HUES64 (cell line): Measurements from ENCODE around the gene SLC6A12.

Experiments
- H3K27ac ChIP-seq: 2 replicates; pipeline ENCODE4 v1.7.0; 2013; ENCODE audit warnings: low read depth, low read length, inconsistent platforms
- H3K27me3 ChIP-seq: 2 replicates; pipeline ENCODE4 v1.6.1; 2013; ENCODE audit warnings: mild to moderate bottlenecking, low read length; ENCODE audit not compliant: insufficient read depth
- H3K36me3 ChIP-seq: 2 replicates; pipeline ENCODE4 v1.6.1; 2013; ENCODE audit warnings: mild to moderate bottlenecking, low read length; ENCODE audit not compliant: insufficient read depth
- H3K4me1 ChIP-seq: 2 replicates; pipeline ENCODE4 v1.6.1; 2013; ENCODE audit warnings: mild to moderate bottlenecking, low read length, moderate library complexity; ENCODE audit not compliant: insufficient read depth
- H3K4me3 ChIP-seq: 2 replicates; pipeline ENCODE4 v1.5.1; 2013; ENCODE audit warnings: mild to moderate bottlenecking, low read length, moderate library complexity
- H3K9ac ChIP-seq: 2 replicates; pipeline ENCODE4 v1.6.1; 2013; ENCODE audit warnings: mild to moderate bottlenecking, low read depth, low read length
- H3K9me3 ChIP-seq: 2 replicates; pipeline ENCODE4 v1.6.1; 2013; ENCODE audit warnings: low read depth, low read length; ENCODE audit not compliant: insufficient read depth
- WGBS: fragments of 150-250, 120-280 bp; methylation state at CpG from one replicate; pipeline ENCODE4 v1.1.7; 2013; ENCODE audit warnings: missing lambda C conversion rate; 5-methylcytosine and 5-hydroxymethylcytosine counted together

SLC6A12 gene

GRCh38 chr12:144650-145284 is 69.2 kb downstream of the SLC6A12 start:
- WGBS = 92% methylated on average over 5 of the region's 5 CpGs

GRCh38 chr12:143964-144649 is 69.8 kb downstream of the SLC6A12 start:
- H3K36me3 ChIP-seq = no peaks in the 10 kb centered on the region
- no peaks in the 10 kb centered on the region for H3K9me3 ChIP-seq
- no peak overlapping the region for H3K27ac ChIP-seq
- 68% methylated on average over 19 of the region's 19 CpGs for WGBS
- peaks cover 19% of the 10 kb centered on the region for H3K27me3 ChIP-seq
- no peak overlapping the region for H3K9ac ChIP-seq
- H3K4me1 ChIP-seq = peaks cover 25% of the 10 kb centered on the region
- H3K4me3 ChIP-seq = no peak overlapping the region

More at GRCh38 chr12:144650-145284, 69.2 kb downstream of the SLC6A12 start:
- no peak overlapping the region for H3K27ac ChIP-seq
- no peak overlapping the region for H3K9ac ChIP-seq
- H3K4me3 ChIP-seq = no peak overlapping the region
- H3K27me3 ChIP-seq = peaks cover 13% of the 10 kb centered on the region
- no peaks in the 10 kb centered on the region for H3K9me3 ChIP-seq
- H3K36me3 ChIP-seq = no peaks in the 10 kb centered on the region
- peaks cover 19% of the 10 kb centered on the region for H3K4me1 ChIP-seq

- Histone ChIP-seq H3K27me3 (peaks cover 29% of the 10 kb centered on the region), H3K4me3 (peak overlapping the region; percentile 33; the same call in 1 of the 2 replicates)
Observed at GRCh38 chr12:140162-140561, 73.8 kb downstream of the SLC6A12 start.

More at GRCh38 chr12:140162-140561, 73.8 kb downstream of the SLC6A12 start:
- Histone ChIP-seq H3K36me3 (no peaks in the 10 kb centered on the region), H3K9me3 (no peaks in the 10 kb centered on the region), H3K27ac (no peak overlapping the region), H3K4me1 (peaks cover 29% of the 10 kb centered on the region), H3K9ac (no peak overlapping the region)
- WGBS = 74% methylated on average over 5 of the region's 5 CpGs
